ENCODE data around the gene IPO7. TPM values are rescaled to one million over a fixed set of nuclear protein-coding genes. Genes with fewer than 3 reads are reported as not detected.

IPO7 gene
- total and polyA plus RNA-seq, 10 of the 15 experiments (the other 5 are each of a cell fraction or from before 2014, with no cell fraction given): 5.0 to 51.4 (median 30.6) TPM

- TF ChIP-seq, protein P1, sequence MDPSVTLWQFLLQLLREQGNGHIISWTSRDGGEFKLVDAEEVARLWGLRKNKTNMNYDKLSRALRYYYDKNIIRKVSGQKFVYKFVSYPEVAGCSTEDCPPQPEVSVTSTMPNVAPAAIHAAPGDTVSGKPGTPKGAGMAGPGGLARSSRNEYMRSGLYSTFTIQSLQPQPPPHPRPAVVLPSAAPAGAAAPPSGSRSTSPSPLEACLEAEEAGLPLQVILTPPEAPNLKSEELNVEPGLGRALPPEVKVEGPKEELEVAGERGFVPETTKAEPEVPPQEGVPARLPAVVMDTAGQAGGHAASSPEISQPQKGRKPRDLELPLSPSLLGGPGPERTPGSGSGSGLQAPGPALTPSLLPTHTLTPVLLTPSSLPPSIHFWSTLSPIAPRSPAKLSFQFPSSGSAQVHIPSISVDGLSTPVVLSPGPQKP (IDR thresholded peaks at IDR 0.05; ENCODE audit: low read depth, low read length): no peak
- no peak for TF ChIP-seq SUZ12 (IDR thresholded peaks at IDR 0.05; ENCODE audit: unreplicated experiment)
- no peak for TF ChIP-seq CBFB (IDR thresholded peaks at IDR 0.05; ENCODE audit: low read depth)
- TF ChIP-seq IKZF2 (IDR thresholded peaks at IDR 0.05): no peak
- no peak for TF ChIP-seq SIN3A (IDR thresholded peaks at IDR 0.05; ENCODE audit: low read depth, low read length)
- TF ChIP-seq TCF7 (IDR thresholded peaks at IDR 0.05; ENCODE audit: borderline replicate concordance): no peak
- peak; percentile 94; the same call in 1 of the 2 replicates for TF ChIP-seq ASH2L (IDR thresholded peaks at IDR 0.05; ENCODE audit: borderline replicate concordance, low read depth)
- peak; percentile 39 for TF ChIP-seq RELA (IDR thresholded peaks at IDR 0.05; ENCODE audit: borderline replicate concordance, partially characterized antibody)
- TF ChIP-seq PAX5 (IDR thresholded peaks at IDR 0.05; ENCODE audit: borderline replicate concordance, low read depth, low read length): no peak
- no peak for TF ChIP-seq SREBF1 (IDR thresholded peaks at IDR 0.05; ENCODE audit: low read length)
- no peak for TF ChIP-seq CHD4 (IDR thresholded peaks at IDR 0.05)
- TF ChIP-seq PAX8 (IDR thresholded peaks at IDR 0.05): no peak
- no peak for TF ChIP-seq RCOR1 (conservative IDR thresholded peaks at IDR 0.05; ENCODE audit: low read depth, low read length)
- TF ChIP-seq KDM1A (IDR thresholded peaks at IDR 0.05; ENCODE audit: borderline replicate concordance): no peak
- TF ChIP-seq CEBPB (IDR thresholded peaks at IDR 0.05; ENCODE audit: borderline replicate concordance in 1 of 2, low read depth in 2 of 2, low read length in 2 of 2): no peak
- no peak for TF ChIP-seq SP1 (IDR thresholded peaks at IDR 0.05; ENCODE audit: low read depth, low read length)
- no peak for TF ChIP-seq RAD21 (IDR thresholded peaks at IDR 0.05; ENCODE audit: insufficient read depth, low read depth, low read length)
- no peak for TF ChIP-seq KAT2A (conservative IDR thresholded peaks at IDR 0.05; ENCODE audit: control insufficient read depth, low read depth, low read length)
- no peak for TF ChIP-seq E2F8 (IDR thresholded peaks at IDR 0.05; ENCODE audit: low read depth, partially characterized antibody)
- no peak for TF ChIP-seq DPF2 (IDR thresholded peaks at IDR 0.05)
- TF ChIP-seq IKZF1 (conservative IDR thresholded peaks at IDR 0.05): peak; percentile 57
- TF ChIP-seq GATAD2B (conservative IDR thresholded peaks at IDR 0.05; ENCODE audit: low read depth): peak; percentile 57; the same call in 1 of the 2 replicates
- TF ChIP-seq POLR2A (IDR thresholded peaks at IDR 0.05; ENCODE audit: low read depth, low read length): peak; percentile 83
- TF ChIP-seq STAT1 (conservative IDR thresholded peaks at IDR 0.05): no peak
- TF ChIP-seq BCL11A (IDR thresholded peaks at IDR 0.05; ENCODE audit: low read depth, low read length): peak; percentile 10; the same call in 1 of the 2 replicates
- TF ChIP-seq ESRRA (IDR thresholded peaks at IDR 0.05; ENCODE audit: low read length): 0 out of 2 replicates have a peak, but pooled peaks have one; percentile 38
- 0 out of 2 replicates have a peak, but pooled peaks have one; percentile 10 for TF ChIP-seq CBX5 (IDR thresholded peaks at IDR 0.05; ENCODE audit: low read depth)
- no peak for TF ChIP-seq BMI1 (IDR thresholded peaks at IDR 0.05; ENCODE audit: borderline replicate concordance)
Observed at GRCh38 chr11:9461063-9461759, 76.8 kb downstream of the IPO7 start (continued).

Data from GM12878 (cell line).